ENCODE measurements around the gene SLC24A4.

SLC24A4 gene

GRCh38 chr14:92475451-92476187 is 152.7 kb downstream of the SLC24A4 start:
- no peak for DNase-seq (ENCODE audit: low read depth in 2 of 2)

- DNase-seq (ENCODE audit: low read depth in 2 of 2), result no peak
These were observed 157.9 kb downstream of the SLC24A4 start for GRCh38 chr14:92480856-92481255.

DNA sequence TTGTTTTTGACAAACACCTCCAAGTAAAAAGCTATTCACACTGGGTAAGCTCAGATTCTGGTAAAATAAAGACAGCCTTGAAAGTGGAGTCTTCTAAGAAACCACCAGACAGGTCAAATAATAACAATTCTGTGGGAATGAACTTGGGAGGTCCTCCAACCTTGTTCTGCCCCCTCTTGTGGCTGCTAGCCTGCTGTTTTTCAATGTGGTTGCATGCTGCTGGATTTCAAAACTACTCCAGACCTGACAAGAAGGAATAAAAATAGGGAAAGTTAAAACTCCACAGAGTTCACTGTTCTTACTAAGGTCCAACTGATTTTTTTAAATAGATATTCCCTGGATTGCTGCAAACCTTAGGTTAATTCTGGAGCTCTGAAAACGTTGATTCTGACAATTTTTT is 158.4 kb downstream of the SLC24A4 start:
- no peak for DNase-seq (ENCODE audit: low read depth in 2 of 2)

- DNase-seq (ENCODE audit: low read depth in 2 of 2), result no peak
These were observed 159.0 kb downstream of the SLC24A4 start for GRCh38 chr14:92481811-92482555.

DNA sequence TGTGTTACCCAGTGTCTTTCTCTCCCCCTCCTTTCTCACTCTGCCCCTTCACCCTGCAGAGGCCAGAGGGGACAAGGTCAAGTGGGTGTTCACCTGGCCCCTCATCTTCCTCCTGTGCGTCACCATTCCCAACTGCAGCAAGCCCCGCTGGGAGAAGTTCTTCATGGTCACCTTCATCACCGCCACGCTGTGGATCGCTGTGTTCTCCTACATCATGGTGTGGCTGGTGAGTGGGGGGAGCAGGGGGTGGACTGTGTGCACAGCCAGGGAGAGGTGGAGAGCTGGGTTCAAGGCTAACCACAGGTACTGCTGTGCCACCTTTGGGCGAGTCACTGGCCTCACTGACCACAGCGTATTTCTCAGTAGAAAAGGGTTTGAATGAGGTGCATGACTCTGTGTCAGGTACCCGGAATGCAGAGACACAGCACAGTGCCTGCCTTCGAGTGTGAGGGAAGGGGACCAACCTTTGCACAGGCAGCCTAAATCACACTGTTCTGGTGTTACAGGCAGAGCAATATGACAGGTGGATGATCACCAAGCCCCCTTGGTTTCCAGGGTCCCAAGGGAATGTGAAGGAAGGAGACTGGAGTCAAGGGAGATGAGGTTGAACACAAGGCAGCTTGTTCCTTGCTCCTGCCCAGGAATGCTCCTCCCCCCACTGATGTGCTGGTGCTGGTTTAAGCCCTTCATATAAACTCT is 159.8 kb downstream of the SLC24A4 start:
- no peak for DNase-seq (ENCODE audit: low read depth in 2 of 2)

- DNase-seq (ENCODE audit: low read depth in 2 of 2), result no peak
These were observed 161.3 kb downstream of the SLC24A4 start for GRCh38 chr14:92484132-92484823.

DNA sequence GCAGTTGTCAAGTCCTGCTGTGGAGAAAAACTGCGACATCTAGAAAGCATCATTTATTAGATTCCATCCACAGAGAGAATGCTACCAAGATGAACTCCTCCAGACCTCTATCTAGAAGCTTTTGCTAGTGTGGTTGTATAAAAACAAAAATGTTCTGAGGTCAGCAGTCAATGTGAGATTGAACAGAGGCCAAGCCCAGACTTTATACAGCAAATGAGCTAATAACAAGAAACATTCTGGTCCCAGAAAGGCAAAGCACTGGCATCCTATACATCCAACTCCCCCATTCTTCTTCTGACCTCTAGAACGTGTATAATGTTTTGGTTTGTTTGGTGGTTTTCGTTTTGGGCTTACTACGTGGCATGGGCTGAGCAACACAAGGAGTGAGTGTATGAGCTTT is 163.9 kb downstream of the SLC24A4 start:
- DNase-seq (ENCODE audit: low read depth in 2 of 2), result no peak

DNA sequence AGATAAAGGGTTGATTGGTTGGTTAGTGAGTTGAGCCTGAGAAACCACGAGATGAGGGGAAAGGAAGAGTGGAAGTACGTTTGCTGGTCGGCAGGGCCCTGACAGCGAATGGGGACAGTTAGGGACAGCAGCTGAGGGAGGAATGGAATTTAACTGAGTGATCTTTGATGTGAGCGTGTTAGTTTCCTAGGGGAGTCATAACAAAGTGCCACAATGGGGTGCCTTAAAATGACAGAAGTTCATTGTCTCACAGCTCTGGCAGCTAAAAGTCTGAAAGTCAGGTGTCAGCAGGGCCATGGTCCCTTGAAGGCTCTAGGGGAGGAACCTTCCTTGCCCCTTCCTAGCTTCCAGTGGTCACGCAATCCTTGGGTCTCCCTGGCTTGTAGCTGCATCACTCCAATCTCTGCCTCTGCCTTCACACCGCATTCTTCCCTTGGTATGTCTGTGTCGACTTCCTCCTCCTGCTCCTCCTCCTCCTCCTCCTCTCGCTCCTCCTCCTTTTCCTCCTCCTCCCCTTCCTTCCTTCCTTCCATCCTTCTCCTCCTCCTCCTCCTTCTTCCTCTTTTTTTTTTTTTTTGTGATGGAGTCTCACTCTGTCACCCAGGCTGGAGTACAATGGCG is 164.7 kb downstream of the SLC24A4 start:
- DNase-seq (ENCODE audit: low read depth in 2 of 2), result no peak

GRCh38 chr14:92489394-92490238 is 166.7 kb downstream of the SLC24A4 start:
- DNase-seq (ENCODE audit: low read depth in 2 of 2), result no peak

GRCh38 chr14:92490239-92490959 is 167.4 kb downstream of the SLC24A4 start:
- no peak for DNase-seq (ENCODE audit: low read depth in 2 of 2)

DNA sequence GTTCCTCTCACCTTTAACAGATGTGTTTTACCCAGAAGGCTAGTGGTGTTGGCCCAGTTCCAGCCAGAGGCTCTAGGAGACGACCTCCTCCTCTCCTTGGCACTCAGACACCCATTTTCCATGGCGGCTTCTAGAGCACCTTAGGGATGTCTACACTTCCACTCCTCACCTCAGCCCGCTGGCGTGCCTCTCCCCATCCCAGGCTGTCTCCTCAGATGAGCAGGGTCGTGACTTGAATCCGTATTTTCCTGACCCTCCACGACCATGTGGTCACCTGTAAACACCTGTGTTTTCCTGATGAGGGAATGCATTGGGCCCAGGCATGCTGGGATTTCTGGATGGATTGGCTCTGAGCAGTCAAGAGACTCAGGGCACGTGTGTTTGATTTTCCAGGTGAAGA is 168.8 kb downstream of the SLC24A4 start:
- DNase-seq (ENCODE audit: low read depth in 2 of 2), result no peak

DNA sequence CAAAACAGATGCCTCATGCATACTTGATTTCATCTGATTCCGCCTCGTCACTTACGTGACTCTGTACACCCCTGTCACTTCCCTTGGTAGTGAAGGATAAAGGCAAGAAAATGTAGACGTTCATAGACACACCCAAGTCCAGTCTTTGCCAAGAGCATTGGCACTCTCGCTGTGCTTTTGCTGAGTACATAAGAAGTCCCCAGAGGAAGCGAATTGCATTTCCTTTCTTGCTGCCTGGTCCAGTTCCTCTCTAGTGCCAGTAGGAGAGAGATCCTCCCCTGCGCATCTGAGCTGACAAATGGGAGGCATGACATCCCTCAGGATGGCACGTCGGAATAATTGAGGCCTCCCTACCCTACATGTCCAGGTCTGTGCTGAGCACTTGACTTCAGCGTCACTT is 169.3 kb downstream of the SLC24A4 start:
- no peak for DNase-seq (ENCODE audit: low read depth in 2 of 2)

DNA sequence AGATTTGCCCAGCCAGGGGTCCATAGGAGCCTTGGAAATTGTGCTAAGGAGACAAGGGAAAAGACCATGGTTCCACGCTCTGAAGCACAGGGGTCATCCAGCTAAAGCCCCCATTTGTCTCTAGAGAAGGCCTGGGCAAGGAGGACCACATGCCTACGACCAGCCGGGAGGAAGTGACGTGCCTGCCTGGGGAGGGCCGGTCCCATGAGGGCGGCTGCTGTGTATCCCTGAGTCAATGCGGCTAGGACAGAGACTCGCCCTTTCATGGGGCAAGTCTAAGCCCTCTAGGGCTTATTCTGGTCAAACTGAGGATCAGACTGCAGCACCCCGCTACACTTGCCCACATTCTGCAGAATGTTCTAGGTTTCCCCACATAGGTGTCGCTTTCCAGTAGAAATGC is 170.1 kb downstream of the SLC24A4 start:
- DNase-seq (ENCODE audit: low read depth in 2 of 2), result no peak

GRCh38 chr14:92493492-92493891 is 170.5 kb downstream of the SLC24A4 start:
- DNase-seq (ENCODE audit: low read depth in 2 of 2), result no peak

- DNase-seq (ENCODE audit: low read depth in 2 of 2), result no peak
These were observed 171.5 kb downstream of the SLC24A4 start for GRCh38 chr14:92494512-92494911.

GRCh38 chr14:92495027-92495426 is 172.1 kb downstream of the SLC24A4 start:
- no peak for DNase-seq (ENCODE audit: low read depth in 2 of 2)

GRCh38 chr14:92496191-92496857 is 173.4 kb downstream of the SLC24A4 start:
- DNase-seq (ENCODE audit: low read depth in 2 of 2), result no peak

GRCh38 chr14:92497391-92497790 is 174.4 kb downstream of the SLC24A4 start:
- no peak for DNase-seq (ENCODE audit: low read depth in 2 of 2)

GRCh38 chr14:92499234-92499633 is 176.3 kb downstream of the SLC24A4 start:
- no peak for DNase-seq (ENCODE audit: low read depth in 2 of 2)
